HEK293 (cell line): ENCODE measurements around the gene TIAL1.

Source experiments
- CTCF ChIP-seq: fragments of 450-650 bp; formaldehyde crosslinking; IDR thresholded peaks from 2 replicates; pipeline ENCODE4 v1.5.1; 2016; ENCODE audit warnings: missing biosample characterization, missing genetic modification characterization
- GLIS2 ChIP-seq: fragments of 450-650 bp; formaldehyde crosslinking; IDR thresholded peaks from 2 replicates; pipeline ENCODE4 v1.5.1; 2016; ENCODE audit warnings: missing biosample characterization, missing genetic modification characterization
- PRDM1 ChIP-seq: fragments of 450-650 bp; formaldehyde crosslinking; IDR thresholded peaks from 2 replicates; pipeline ENCODE4; 2016; ENCODE audit warnings: missing biosample characterization, missing genetic modification characterization
- SCRT2 ChIP-seq: fragments of 450-650 bp; formaldehyde crosslinking; IDR thresholded peaks from 2 replicates; pipeline ENCODE4 v1.5.1; 2016; ENCODE audit warnings: missing biosample characterization, missing genetic modification characterization
- SP2 ChIP-seq: fragments of 450-650 bp; formaldehyde crosslinking; IDR thresholded peaks from 2 replicates; pipeline ENCODE4 v1.5.1; 2016; ENCODE audit warnings: missing biosample characterization, missing genetic modification characterization
- ZBTB21 ChIP-seq: fragments of 450-650 bp; formaldehyde crosslinking; IDR thresholded peaks from 2 replicates; pipeline ENCODE4 v1.5.1; 2017; ENCODE audit warnings: missing biosample characterization, missing genetic modification characterization
- ZBTB26 ChIP-seq: fragments of 450-650 bp; formaldehyde crosslinking; optimal IDR thresholded peaks from 2 replicates; pipeline ENCODE3; 2016; ENCODE audit warnings: missing biosample characterization, mild to moderate bottlenecking, missing genetic modification characterization
- ZNF148 ChIP-seq: fragments of 450-650 bp; formaldehyde crosslinking; IDR thresholded peaks from 2 replicates; pipeline ENCODE4 v1.5.0; 2017; ENCODE audit warnings: missing biosample characterization, missing genetic modification characterization, borderline replicate concordance
- ZNF223 ChIP-seq: fragments of 450-650 bp; formaldehyde crosslinking; IDR thresholded peaks from 2 replicates; pipeline ENCODE4 v1.5.1; 2016; ENCODE audit warnings: missing biosample characterization, missing genetic modification characterization
- ZNF239 ChIP-seq: fragments of 450-650 bp; formaldehyde crosslinking; IDR thresholded peaks from 2 replicates; pipeline ENCODE4 v1.5.1; 2016; ENCODE audit warnings: missing biosample characterization, missing genetic modification characterization
- ZNF24 ChIP-seq: fragments of 450-650 bp; formaldehyde crosslinking; IDR thresholded peaks from 2 replicates; pipeline ENCODE4 v1.5.1; 2016; ENCODE audit warnings: missing biosample characterization, missing genetic modification characterization
- ZNF266 ChIP-seq: fragments of 450-650 bp; formaldehyde crosslinking; IDR thresholded peaks from 2 replicates; pipeline ENCODE4 v1.5.1; 2016; ENCODE audit warnings: missing biosample characterization, missing genetic modification characterization, low read depth
- ZNF280C ChIP-seq: fragments of 450-650 bp; formaldehyde crosslinking; IDR thresholded peaks from 2 replicates; pipeline ENCODE4 v1.5.1; 2016; ENCODE audit warnings: missing biosample characterization, missing genetic modification characterization
- ZNF335 ChIP-seq: fragments of 450-650 bp; formaldehyde crosslinking; conservative IDR thresholded peaks from 2 replicates; pipeline ENCODE4 v1.5.1; 2016; ENCODE audit warnings: missing biosample characterization, missing genetic modification characterization
- ZNF362 ChIP-seq: fragments of 450-650 bp; formaldehyde crosslinking; IDR thresholded peaks from 2 replicates; pipeline ENCODE4 v1.5.1; 2016; ENCODE audit warnings: missing biosample characterization, missing genetic modification characterization
- ZNF394 ChIP-seq: fragments of 450-650 bp; formaldehyde crosslinking; IDR thresholded peaks from 2 replicates; pipeline ENCODE4 v1.5.1; 2016; ENCODE audit warnings: missing biosample characterization, missing genetic modification characterization, mild to moderate bottlenecking, moderate library complexity, borderline replicate concordance
- ZNF513 ChIP-seq: fragments of 450-650 bp; IDR thresholded peaks from 2 replicates; pipeline ENCODE4 v1.5.1; 2018; ENCODE audit warnings: missing biosample characterization, missing genetic modification characterization
- ZNF529 ChIP-seq: fragments of 450-650 bp; formaldehyde crosslinking; IDR thresholded peaks from 2 replicates; pipeline ENCODE4 v1.5.1; 2017; ENCODE audit warnings: missing genetic modification characterization, missing biosample characterization; ENCODE audit not compliant: insufficient replicate concordance
- ZNF571 ChIP-seq: fragments of 450-650 bp; formaldehyde crosslinking; IDR thresholded peaks from 2 replicates; pipeline ENCODE4 v1.5.0; 2017; ENCODE audit warnings: missing biosample characterization, missing genetic modification characterization
- ZNF621 ChIP-seq: fragments of 450-650 bp; formaldehyde crosslinking; IDR thresholded peaks from 2 replicates; pipeline ENCODE4 v1.5.1; 2017; ENCODE audit warnings: missing biosample characterization, missing genetic modification characterization
- ZNF645 ChIP-seq: fragments of 450-650 bp; formaldehyde crosslinking; IDR thresholded peaks from 2 replicates; pipeline ENCODE4; 2016; ENCODE audit warnings: missing biosample characterization, missing genetic modification characterization
- ZNF677 ChIP-seq: fragments of 450-650 bp; IDR thresholded peaks from 2 replicates; pipeline ENCODE4 v1.5.0; 2018; ENCODE audit warnings: missing biosample characterization, mild to moderate bottlenecking, missing genetic modification characterization, moderate library complexity
- ZNF692 ChIP-seq: fragments of 450-650 bp; formaldehyde crosslinking; IDR thresholded peaks from 2 replicates; pipeline ENCODE4 v1.5.1; 2016; ENCODE audit warnings: missing biosample characterization, missing genetic modification characterization
- ZNF768 ChIP-seq: fragments of 450-650 bp; formaldehyde crosslinking; IDR thresholded peaks from 2 replicates; pipeline ENCODE4 v1.5.1; 2018; ENCODE audit warnings: missing biosample characterization, mild to moderate bottlenecking, missing genetic modification characterization

Gene TIAL1

GRCh38 chr10:119543814-119544642 lies 52.7 kb downstream of the TIAL1 start (continued):
- TF ChIP-seq ZNF513 (tag by site-specific recombination) (no peak), ZNF362 (tag by site-specific recombination) (peak; percentile 50; the same call in 1 of the 2 replicates), ZNF645 (tag by site-specific recombination) (no peak), ZNF223 (tag by site-specific recombination) (no peak), ZNF266 (no peak), ZBTB21 (tag by site-specific recombination) (no peak), CTCF (no peak), ZNF677 (tag by site-specific recombination) (no peak), SP2 (no peak), ZBTB26 (tag by site-specific recombination) (no peak), ZNF239 (tag by site-specific recombination) (no peak), PRDM1 (tag by site-specific recombination) (peak; percentile 97), ZNF335 (tag by site-specific recombination) (peak; percentile 9; the same call in 1 of the 2 replicates), ZNF529 (tag by site-specific recombination) (no peak), ZNF768 (tag by site-specific recombination) (no peak), ZNF394 (tag by site-specific recombination) (no peak), ZNF148 (no peak), ZNF621 (tag by site-specific recombination) (no peak), GLIS2 (no peak), ZNF24 (no peak; the same call in 1 of the 2 replicates), ZNF692 (tag by site-specific recombination) (0 out of 2 replicates have a peak, but pooled peaks have one; percentile 38), ZNF571 (no peak), ZNF280C (no peak), SCRT2 (no peak)
